A549 treated with CpdA at 1 μM for 4 hours (cell line): Measurements from ENCODE around the gene DNAAF2. TPM values are rescaled to one million over a fixed set of nuclear protein-coding genes. Genes with fewer than 3 reads are reported as not detected.

ENCODE experiments used
- total RNA-seq: library from RNA; stranded (reverse); fragments of 200-300 nt; extraction: Qiagen RNA extraction; gene quantifications from 5 replicates; pipeline ENCODE4 v1.2.3, GENCODE V29; 2022; ENCODE audit warnings: low read depth

The DNAAF2 gene
- total RNA-seq, result 12.6 to 13.8 TPM (median 13.1 TPM) in 5 replicates

GRCh38 chr14:49634547-49635334, at the start of gene DNAAF2:
Gene DNAAF2 (minus strand): TSS chr14:49635244. CDS start chr14:49635149, 95 bp downstream.

GRCh38 chr14:49620182-49621113, 14.6 kb downstream of the DNAAF2 start, which contains the start of the genes MGAT2 and RPL36AL:
Gene MGAT2 (plus strand): TSS chr14:49620799. CDS start chr14:49621269, 470 bp downstream.
Gene RPL36AL (minus strand): TSS chr14:49620626. CDS start chr14:49619104, 1,522 bp downstream.

GRCh38 chr14:49598485-49599300, 36.4 kb downstream of the DNAAF2 start, which contains the start of gene LRR1:
Gene LRR1 (plus strand): TSS chr14:49598940. CDS start chr14:49599021, 81 bp downstream.

GRCh38 chr14:49585803-49586672, 49.0 kb downstream of the DNAAF2 start, which contains the start of gene RPS29:
Gene RPS29 (minus strand): TSS chr14:49586380. CDS start chr14:49586346, 34 bp downstream.

Other genes with a start within 250 kb of the DNAAF2 start
- gene RPS29, start 48.9 kb downstream of the DNAAF2 start, total RNA-seq, result 4,318 to 5,005 TPM (median 4,504 TPM) in 5 replicates
- gene LRR1, start 36.3 kb downstream of the DNAAF2 start, total RNA-seq, result 46.7 to 51.6 TPM (median 50.1 TPM) in 5 replicates
- gene RPL36AL, start 14.6 kb downstream of the DNAAF2 start, total RNA-seq, result 412 to 498 TPM (median 444 TPM) in 5 replicates
- 49.4 to 52.0 TPM (median 50.0 TPM) in 5 replicates for gene MGAT2, start 14.4 kb downstream of the DNAAF2 start, total RNA-seq
- gene POLE2, start 53.0 kb upstream of the DNAAF2 start, total RNA-seq, result 11.5 to 15.9 TPM (median 13.9 TPM) in 5 replicates
- gene KLHDC1, start 57.9 kb upstream of the DNAAF2 start, total RNA-seq, result 0.25 to 0.50 TPM (median 0.28 TPM) in 5 replicates
- 28.3 to 34.5 TPM (median 33.5 TPM) in 5 replicates for gene KLHDC2, start 132.9 kb upstream of the DNAAF2 start, total RNA-seq
- 29.8 to 45.7 TPM (median 36.8 TPM) in 5 replicates for gene NEMF, start 217.5 kb upstream of the DNAAF2 start, total RNA-seq